Measurements from ENCODE around the gene PRR14L. TPM values are rescaled to one million over a fixed set of nuclear protein-coding genes. Genes with fewer than 3 reads are reported as not detected.
"Not testable (repeated sequence)": the region's sequence is repeated elsewhere in the genome, so short reads cannot be mapped to it uniquely, and the experiment has no call there.

PRR14L gene
- polyA plus RNA-seq, 1 donor from 2014 or later: 14.3 TPM

DNA sequence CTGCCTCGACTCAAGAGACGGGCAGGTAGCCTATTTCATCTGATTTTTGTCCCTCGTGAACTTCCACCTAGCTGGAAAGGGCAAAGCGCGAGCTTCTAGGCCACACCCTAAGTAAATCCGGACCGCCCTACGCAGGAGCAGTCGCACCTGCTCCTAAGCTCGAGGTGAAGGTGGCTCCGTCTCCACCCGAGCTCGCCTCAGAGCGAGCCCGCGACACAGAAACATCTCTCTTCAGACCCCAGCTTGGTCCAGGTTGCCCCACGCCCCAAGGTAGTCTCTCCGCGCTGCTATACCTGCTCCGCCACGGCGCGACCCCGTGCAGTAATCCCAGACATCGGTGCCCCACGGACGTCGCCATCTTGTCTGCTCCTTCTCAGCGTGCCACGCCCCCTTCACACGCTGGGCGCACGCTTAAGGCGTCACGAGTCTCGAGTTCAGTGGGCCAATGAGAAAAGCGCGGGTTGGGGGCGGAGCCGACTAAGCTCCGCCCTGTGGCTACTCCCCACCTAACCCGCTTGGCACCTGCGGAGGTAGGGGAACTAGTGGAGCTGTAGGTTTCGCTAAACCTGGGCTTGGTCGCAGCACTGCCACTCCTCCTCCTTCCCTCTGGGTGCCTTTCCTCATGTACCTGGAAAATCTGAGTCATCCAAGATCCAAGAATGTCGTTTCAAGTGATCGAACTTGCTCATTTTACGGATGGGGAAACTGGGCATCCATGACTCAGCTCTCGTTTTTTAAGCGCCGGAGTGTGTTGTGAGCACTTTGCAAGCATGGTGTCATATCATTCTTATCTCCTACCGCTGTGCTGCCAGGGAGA is 87.9 kb downstream of the PRR14L start, which contains the start of gene PISD:
TSS of gene PISD (minus strand) at position 365 of the 817 bp plus-strand sequence. CDS start at position 358, 7 bp downstream.
- peak within 1 kb of the TSS; percentile 89 for H3K4me3 ChIP-seq (ENCODE audit: low read length)
- peak within 1 kb of the TSS; percentile 80 for H3K9ac ChIP-seq (ENCODE audit: low read length)
- H3F3A ChIP-seq (ENCODE audit: insufficient read depth, low read length, poor library complexity, severe bottlenecking): no peaks in the 10 kb centered on the region
- no peaks in the 10 kb centered on the region for H3K36me3 ChIP-seq (ENCODE audit: insufficient read depth, low read length)
- no peaks in the 10 kb centered on the region for H3K9me2 ChIP-seq (ENCODE audit: insufficient read depth, low read length)
- no peaks in the 10 kb centered on the region for H3K9me3 ChIP-seq (ENCODE audit: low read length)
- no peaks in the 10 kb centered on the region for H3K27me3 ChIP-seq (ENCODE audit: insufficient read depth, low read depth, low read length)
- peak within 1 kb of the TSS; percentile 96 for H3K4me2 ChIP-seq (ENCODE audit: low read length)
- H2AFZ ChIP-seq (ENCODE audit: low read depth, low read length): peak within 1 kb of the TSS; percentile 86
- no peaks in the 10 kb centered on the region for H4K20me1 ChIP-seq (ENCODE audit: insufficient read depth)
- peak within 1 kb of the TSS; percentile 66 for H3K27ac ChIP-seq (ENCODE audit: low read length)
- TF ChIP-seq MXI1 (conservative IDR thresholded peaks at IDR 0.05; ENCODE audit: poor library complexity, severe bottlenecking): peak; percentile 99
- peak; percentile 41 for TF ChIP-seq EP300 (conservative IDR thresholded peaks at IDR 0.05; ENCODE audit: poor library complexity, severe bottlenecking)
- TF ChIP-seq, protein P1, sequence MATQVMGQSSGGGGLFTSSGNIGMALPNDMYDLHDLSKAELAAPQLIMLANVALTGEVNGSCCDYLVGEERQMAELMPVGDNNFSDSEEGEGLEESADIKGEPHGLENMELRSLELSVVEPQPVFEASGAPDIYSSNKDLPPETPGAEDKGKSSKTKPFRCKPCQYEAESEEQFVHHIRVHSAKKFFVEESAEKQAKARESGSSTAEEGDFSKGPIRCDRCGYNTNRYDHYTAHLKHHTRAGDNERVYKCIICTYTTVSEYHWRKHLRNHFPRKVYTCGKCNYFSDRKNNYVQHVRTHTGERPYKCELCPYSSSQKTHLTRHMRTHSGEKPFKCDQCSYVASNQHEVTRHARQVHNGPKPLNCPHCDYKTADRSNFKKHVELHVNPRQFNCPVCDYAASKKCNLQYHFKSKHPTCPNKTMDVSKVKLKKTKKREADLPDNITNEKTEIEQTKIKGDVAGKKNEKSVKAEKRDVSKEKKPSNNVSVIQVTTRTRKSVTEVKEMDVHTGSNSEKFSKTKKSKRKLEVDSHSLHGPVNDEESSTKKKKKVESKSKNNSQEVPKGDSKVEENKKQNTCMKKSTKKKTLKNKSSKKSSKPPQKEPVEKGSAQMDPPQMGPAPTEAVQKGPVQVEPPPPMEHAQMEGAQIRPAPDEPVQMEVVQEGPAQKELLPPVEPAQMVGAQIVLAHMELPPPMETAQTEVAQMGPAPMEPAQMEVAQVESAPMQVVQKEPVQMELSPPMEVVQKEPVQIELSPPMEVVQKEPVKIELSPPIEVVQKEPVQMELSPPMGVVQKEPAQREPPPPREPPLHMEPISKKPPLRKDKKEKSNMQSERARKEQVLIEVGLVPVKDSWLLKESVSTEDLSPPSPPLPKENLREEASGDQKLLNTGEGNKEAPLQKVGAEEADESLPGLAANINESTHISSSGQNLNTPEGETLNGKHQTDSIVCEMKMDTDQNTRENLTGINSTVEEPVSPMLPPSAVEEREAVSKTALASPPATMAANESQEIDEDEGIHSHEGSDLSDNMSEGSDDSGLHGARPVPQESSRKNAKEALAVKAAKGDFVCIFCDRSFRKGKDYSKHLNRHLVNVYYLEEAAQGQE (IDR thresholded peaks at IDR 0.05; ENCODE audit: borderline replicate concordance): peak; percentile 69
- TF ChIP-seq, protein P2, sequence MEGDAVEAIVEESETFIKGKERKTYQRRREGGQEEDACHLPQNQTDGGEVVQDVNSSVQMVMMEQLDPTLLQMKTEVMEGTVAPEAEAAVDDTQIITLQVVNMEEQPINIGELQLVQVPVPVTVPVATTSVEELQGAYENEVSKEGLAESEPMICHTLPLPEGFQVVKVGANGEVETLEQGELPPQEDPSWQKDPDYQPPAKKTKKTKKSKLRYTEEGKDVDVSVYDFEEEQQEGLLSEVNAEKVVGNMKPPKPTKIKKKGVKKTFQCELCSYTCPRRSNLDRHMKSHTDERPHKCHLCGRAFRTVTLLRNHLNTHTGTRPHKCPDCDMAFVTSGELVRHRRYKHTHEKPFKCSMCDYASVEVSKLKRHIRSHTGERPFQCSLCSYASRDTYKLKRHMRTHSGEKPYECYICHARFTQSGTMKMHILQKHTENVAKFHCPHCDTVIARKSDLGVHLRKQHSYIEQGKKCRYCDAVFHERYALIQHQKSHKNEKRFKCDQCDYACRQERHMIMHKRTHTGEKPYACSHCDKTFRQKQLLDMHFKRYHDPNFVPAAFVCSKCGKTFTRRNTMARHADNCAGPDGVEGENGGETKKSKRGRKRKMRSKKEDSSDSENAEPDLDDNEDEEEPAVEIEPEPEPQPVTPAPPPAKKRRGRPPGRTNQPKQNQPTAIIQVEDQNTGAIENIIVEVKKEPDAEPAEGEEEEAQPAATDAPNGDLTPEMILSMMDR (IDR thresholded peaks at IDR 0.05; ENCODE audit: poor library complexity, severe bottlenecking): peak; percentile 10
- TF ChIP-seq EZH2 (IDR thresholded peaks at IDR 0.05; ENCODE audit: borderline replicate concordance, insufficient read depth, low read length, poor library complexity, severe bottlenecking): no peak
- TF ChIP-seq RAD21 (conservative IDR thresholded peaks at IDR 0.05): peak; percentile 26
- TF ChIP-seq POLR2AphosphoS5 (IDR thresholded peaks at IDR 0.05): peak; percentile 95
- peak; percentile 19 for TF ChIP-seq TAF1 (IDR thresholded peaks at IDR 0.05; ENCODE audit: low read depth)
- TF ChIP-seq SMC3 (conservative IDR thresholded peaks at IDR 0.05; ENCODE audit: poor library complexity): peak; percentile 47
- H3K79me2 ChIP-seq (replicated peaks; ENCODE audit: insufficient read depth, low read length): peaks cover 40% of the 10 kb centered on the region

DNA sequence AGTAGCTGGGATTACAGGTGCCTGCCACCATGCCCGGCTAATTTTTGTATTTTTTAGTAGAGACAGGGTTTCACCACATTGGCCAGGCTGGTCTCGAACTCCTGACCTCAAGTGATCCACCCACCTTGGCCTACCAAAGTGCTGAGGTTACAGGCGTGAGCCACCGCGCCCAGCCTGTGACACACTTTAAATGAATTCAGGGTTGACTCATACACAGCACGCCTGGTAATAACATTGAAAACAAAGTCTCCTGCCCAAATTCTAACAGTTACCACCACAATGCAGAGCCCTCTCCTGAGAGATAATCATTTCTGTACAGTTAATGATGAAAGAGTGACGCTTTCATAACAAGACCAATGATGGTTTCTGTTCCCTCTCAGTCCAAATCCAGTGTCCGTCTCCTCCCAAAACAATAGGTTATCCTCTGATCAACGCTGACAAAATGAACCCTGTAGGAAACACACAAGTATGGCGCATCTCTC is 89.0 kb downstream of the PRR14L start:
- H4K20me1 ChIP-seq (ENCODE audit: insufficient read depth); H3K27me3 ChIP-seq (ENCODE audit: insufficient read depth, low read depth, low read length); H3K36me3 ChIP-seq (ENCODE audit: insufficient read depth, low read length); H3K9me3 ChIP-seq (ENCODE audit: low read length); H3K9me2 ChIP-seq (ENCODE audit: insufficient read depth, low read length); H3F3A ChIP-seq (ENCODE audit: insufficient read depth, low read length, poor library complexity, severe bottlenecking); H2AFZ ChIP-seq (ENCODE audit: low read depth, low read length); H3K27ac ChIP-seq (ENCODE audit: low read length): not testable (repeated sequence)
- Histone ChIP-seq H3K9ac (ENCODE audit: low read length) (peak overlapping the region; percentile 80), H3K79me2 (replicated peaks; ENCODE audit: insufficient read depth, low read length) (peaks cover 44% of the 10 kb centered on the region), H3K4me2 (ENCODE audit: low read length) (peak overlapping the region; percentile 96), H3K4me3 (ENCODE audit: low read length) (peak overlapping the region; percentile 89)

Data from neural cell (in vitro differentiated cells).